ENCODE results near the gene DVL1.

Gene DVL1

GRCh38 chr1:1355416-1355815 is 6.2 kb upstream of the DVL1 start:
- peak; percentile 31 to 75 (median 58) for DNase-seq

- DNase-seq, result no peak
These were observed 5.3 kb upstream of the DVL1 start for GRCh38 chr1:1354271-1355247.

GRCh38 chr1:1353389-1354151 is 4.4 kb upstream of the DVL1 start:
- DNase-seq, result no peak

GRCh38 chr1:1352786-1353388 is 3.7 kb upstream of the DVL1 start:
- DNase-seq, result no peak

GRCh38 chr1:1351511-1352427 is 2.6 kb upstream of the DVL1 start:
- no peak for DNase-seq

- peak in 2 of 4 experiments; percentile 7 to 30 for DNase-seq
These were observed 580 bp downstream of the DVL1 start for GRCh38 chr1:1348420-1349255.

- no peak for DNase-seq
These were observed 1.4 kb downstream of the DVL1 start for GRCh38 chr1:1347663-1348419.

- DNase-seq, result no peak
These were observed 2.1 kb downstream of the DVL1 start for GRCh38 chr1:1347026-1347595.

GRCh38 chr1:1346501-1346890 is 2.7 kb downstream of the DVL1 start:
- DNase-seq, result no peak

- DNase-seq, result no peak
These were observed 3.2 kb downstream of the DVL1 start for GRCh38 chr1:1345860-1346500.

- DNase-seq, result no peak
These were observed 3.8 kb downstream of the DVL1 start for GRCh38 chr1:1345384-1345783.

- DNase-seq, result peak in 3 of 4 experiments; percentile 36 to 46 (median 40)
These were observed 4.4 kb downstream of the DVL1 start for GRCh38 chr1:1344655-1345361.

GRCh38 chr1:1343811-1344421 is 5.3 kb downstream of the DVL1 start:
- DNase-seq, result no peak

- no peak for DNase-seq
These were observed 6.6 kb downstream of the DVL1 start for GRCh38 chr1:1342584-1343115.

- no peak for DNase-seq
These were observed 7.1 kb downstream of the DVL1 start for GRCh38 chr1:1342061-1342562.

GRCh38 chr1:1341549-1342021 is 7.6 kb downstream of the DVL1 start:
- no peak for DNase-seq

GRCh38 chr1:1340791-1341548 is 8.2 kb downstream of the DVL1 start:
- DNase-seq, result no peak
